Measurements from ENCODE around the gene CBFA2T2.
A peak's percentile ranks its signal among the peaks of the same experiment; 100 is the strongest.
"Not testable (repeated sequence)": the region's sequence is repeated elsewhere in the genome, so short reads cannot be mapped to it uniquely, and the experiment has no call there.

Gene CBFA2T2

GRCh38 chr20:33646959-33647602 is 157.2 kb downstream of the CBFA2T2 start:
- not testable (repeated sequence) for DNase-seq (ENCODE audit: low read depth, low spot score)
- H3K27ac ChIP-seq = peak overlapping the region; percentile 2

GRCh38 chr20:33647603-33648395 is 157.9 kb downstream of the CBFA2T2 start:
- H3K27ac ChIP-seq = peak overlapping the region; percentile 2
- DNase-seq (ENCODE audit: low read depth, low spot score) = no peak

- H3K27ac ChIP-seq = no peak overlapping the region
- no peak for DNase-seq (ENCODE audit: low read depth, low spot score)
Observed at GRCh38 chr20:33648396-33649004, 158.6 kb downstream of the CBFA2T2 start.

GRCh38 chr20:33649201-33649681 is 159.3 kb downstream of the CBFA2T2 start:
- no peak overlapping the region for H3K27ac ChIP-seq
- no peak for DNase-seq (ENCODE audit: low read depth, low spot score)

GRCh38 chr20:33650111-33650752 is 160.3 kb downstream of the CBFA2T2 start:
- no peak for DNase-seq (ENCODE audit: low read depth, low spot score)
- no peak overlapping the region for H3K27ac ChIP-seq

GRCh38 chr20:33650753-33651561 is 161.1 kb downstream of the CBFA2T2 start:
- H3K27ac ChIP-seq = no peak overlapping the region
- DNase-seq (ENCODE audit: low read depth, low spot score) = no peak

GRCh38 chr20:33651562-33652048 is 161.7 kb downstream of the CBFA2T2 start:
- no peak overlapping the region for H3K27ac ChIP-seq
- no peak for DNase-seq (ENCODE audit: low read depth, low spot score)

GRCh38 chr20:33653218-33653899 is 163.5 kb downstream of the CBFA2T2 start:
- DNase-seq (ENCODE audit: low read depth, low spot score) = no peak
- no peak overlapping the region for H3K27ac ChIP-seq

GRCh38 chr20:33653900-33654596 is 164.2 kb downstream of the CBFA2T2 start:
- H3K27ac ChIP-seq = no peak overlapping the region
- DNase-seq (ENCODE audit: low read depth, low spot score) = peak; percentile 29

GRCh38 chr20:33654680-33655161 is 164.8 kb downstream of the CBFA2T2 start:
- DNase-seq (ENCODE audit: low read depth, low spot score) = no peak

GRCh38 chr20:33655164-33655563 is 165.3 kb downstream of the CBFA2T2 start:
- no peak overlapping the region for H3K27ac ChIP-seq
- DNase-seq (ENCODE audit: low read depth, low spot score) = no peak

More at GRCh38 chr20:33654680-33655161, 164.8 kb downstream of the CBFA2T2 start:
- H3K27ac ChIP-seq = no peak overlapping the region

GRCh38 chr20:33656010-33656782 is 166.3 kb downstream of the CBFA2T2 start:
- DNase-seq (ENCODE audit: low read depth, low spot score) = no peak
- no peak overlapping the region for H3K27ac ChIP-seq

GRCh38 chr20:33656783-33657703 is 167.1 kb downstream of the CBFA2T2 start:
- DNase-seq (ENCODE audit: low read depth, low spot score) = no peak
- no peak overlapping the region for H3K27ac ChIP-seq

- no peak for DNase-seq (ENCODE audit: low read depth, low spot score)
- no peak overlapping the region for H3K27ac ChIP-seq
Observed at GRCh38 chr20:33657704-33658095, 167.8 kb downstream of the CBFA2T2 start.

- no peak overlapping the region for H3K27ac ChIP-seq
Observed at GRCh38 chr20:33658510-33658909, 168.6 kb downstream of the CBFA2T2 start.

GRCh38 chr20:33658929-33659328 is 169.0 kb downstream of the CBFA2T2 start:
- no peak overlapping the region for H3K27ac ChIP-seq
- DNase-seq (ENCODE audit: low read depth, low spot score) = no peak

More at GRCh38 chr20:33658510-33658909, 168.6 kb downstream of the CBFA2T2 start:
- no peak for DNase-seq (ENCODE audit: low read depth, low spot score)

Data from epithelial cell of prostate (primary cell).